ENCODE results near the gene IKZF3. TPM values are rescaled to one million over a fixed set of nuclear protein-coding genes. Genes with fewer than 3 reads are reported as not detected.
"Not testable (repeated sequence)": the region's sequence is repeated elsewhere in the genome, so short reads cannot be mapped to it uniquely, and the experiment has no call there.

IKZF3 gene
- total RNA-seq, 1 experiment from 2014 or later, result 0.22 TPM

- H3K9me3 ChIP-seq (ENCODE audit: control insufficient read depth, low read depth, low read length), result no peaks in the 10 kb centered on the region
- peak; percentile 49 for DNase-seq
- H3K27ac ChIP-seq (ENCODE audit: insufficient read length, low read depth, low read length), result no peak overlapping the region
- H4K5ac ChIP-seq (ENCODE audit: insufficient read length, low read depth, low read length), result no peak overlapping the region
- peak overlapping the region in 1 of 3 experiments; percentile 61; a peak in 1 of 7 replicates for H3K27ac Mint-ChIP-seq
- no peak overlapping the region for H3K23ac ChIP-seq (ENCODE audit: insufficient read length, low read depth, low read length)
- H3K36me3 Mint-ChIP-seq (ENCODE audit: insufficient read depth in 1 of 3, low read depth in 3 of 3), result peaks cover 3 to 22% (median 22%) of the 10 kb centered on the region in 3 experiments; a peak in 6 of 7 replicates
- no peaks in the 10 kb centered on the region for H3K79me1 ChIP-seq (ENCODE audit: insufficient read depth, low read depth, low read length, poor library complexity, severe bottlenecking)
- no peak overlapping the region for H2BK20ac ChIP-seq (ENCODE audit: low read depth, low read length, poor library complexity, severe bottlenecking)
- H3K4me3 Mint-ChIP-seq, result no peak overlapping the region
- no peaks in the 10 kb centered on the region for H3K79me2 ChIP-seq (ENCODE audit: insufficient read depth, low read length)
- H2BK120ac ChIP-seq (ENCODE audit: low read depth, low read length, poor library complexity, severe bottlenecking), result no peak overlapping the region
- H4K8ac ChIP-seq (replicated peaks; ENCODE audit: insufficient read length, low read depth, low read length), result no peak overlapping the region
- WGBS (ENCODE audit: extremely low coverage, insufficient read length, low lambda C conversion rate), result no CpG with 5 or more reads among the region's 9 CpGs
- H3K4me2 ChIP-seq (ENCODE audit: insufficient read depth, insufficient read length, low read length), result no peak overlapping the region
- no peak overlapping the region for H2BK12ac ChIP-seq (ENCODE audit: insufficient read length, low read depth, low read length)
- H3K4me1 Mint-ChIP-seq, result peaks cover 30 to 35% of the 10 kb centered on the region in 2 experiments
- no peak overlapping the region for H2BK15ac ChIP-seq (ENCODE audit: low read depth, low read length)
- H2BK5ac ChIP-seq (ENCODE audit: insufficient read length, low read length), result no peak overlapping the region
- H3K56ac ChIP-seq (ENCODE audit: insufficient read length, low read depth, low read length), result no peak overlapping the region
- no peak overlapping the region for H3K14ac ChIP-seq (ENCODE audit: insufficient read depth, low read length)
- no peak overlapping the region for H3K9ac ChIP-seq (ENCODE audit: extremely low read depth, insufficient read length, low read length)
- no peak overlapping the region for H2AK5ac ChIP-seq (ENCODE audit: insufficient read length, low read length)
- no peak overlapping the region for H3K18ac ChIP-seq (ENCODE audit: insufficient read length, low read depth, low read length)
- H3K23me2 ChIP-seq (ENCODE audit: insufficient read length, low read depth, low read length, poor library complexity, severe bottlenecking), result peaks cover 3% of the 10 kb centered on the region
- H3K9me3 Mint-ChIP-seq, result no peaks in the 10 kb centered on the region; a peak in 1 of 5 replicates
- H3K4me1 ChIP-seq (ENCODE audit: insufficient read depth, low read length), result peaks cover under 1% of the 10 kb centered on the region; the same call in 1 of the 2 replicates
- no peak overlapping the region for H3T11ph ChIP-seq (ENCODE audit: low read length)
- peaks cover 6% of the 10 kb centered on the region for H3K27me3 Mint-ChIP-seq (ENCODE audit: low read depth)
- peaks cover 2% of the 10 kb centered on the region for H4K20me1 ChIP-seq (ENCODE audit: control insufficient read depth, insufficient read depth, insufficient read length)
- no peak overlapping the region for H4K91ac ChIP-seq (ENCODE audit: insufficient read length, low read depth, low read length)
- H3K27me3 ChIP-seq (ENCODE audit: insufficient read depth, low read length), result no peaks in the 10 kb centered on the region
- no peak for TF ChIP-seq CTCF (conservative IDR thresholded peaks at IDR 0.05)
- no peak overlapping the region for H2AFZ ChIP-seq (ENCODE audit: low read length)
- H3K4ac ChIP-seq (ENCODE audit: low read depth, low read length), result no peak overlapping the region
Observed at GRCh38 chr17:39750131-39751015, 113.7 kb downstream of the IKZF3 start.

GRCh38 chr17:39748444-39749034, 115.6 kb downstream of the IKZF3 start:
- not testable (repeated sequence) for H4K8ac ChIP-seq (replicated peaks; ENCODE audit: insufficient read length, low read depth, low read length)
- peaks cover 11 to 40% (median 40%) of the 10 kb centered on the region in 3 experiments; a peak in 6 of 7 replicates for H3K36me3 Mint-ChIP-seq (ENCODE audit: insufficient read depth in 1 of 3, low read depth in 3 of 3)

More at GRCh38 chr17:39748444-39749034, 115.6 kb downstream of the IKZF3 start:
- H3K18ac ChIP-seq (ENCODE audit: insufficient read length, low read depth, low read length); H3K9me3 ChIP-seq (ENCODE audit: control insufficient read depth, low read depth, low read length); H3K4me3 Mint-ChIP-seq; H2BK120ac ChIP-seq (ENCODE audit: low read depth, low read length, poor library complexity, severe bottlenecking); H3K79me1 ChIP-seq (ENCODE audit: insufficient read depth, low read depth, low read length, poor library complexity, severe bottlenecking); H3K9me3 Mint-ChIP-seq; H2AFZ ChIP-seq (ENCODE audit: low read length); H4K20me1 ChIP-seq (ENCODE audit: control insufficient read depth, insufficient read depth, insufficient read length); H3K4ac ChIP-seq (ENCODE audit: low read depth, low read length); H2BK12ac ChIP-seq (ENCODE audit: insufficient read length, low read depth, low read length); H3K27me3 Mint-ChIP-seq (ENCODE audit: low read depth); H2BK15ac ChIP-seq (ENCODE audit: low read depth, low read length); H3K4me1 ChIP-seq (ENCODE audit: insufficient read depth, low read length); H2AK5ac ChIP-seq (ENCODE audit: insufficient read length, low read length); H4K91ac ChIP-seq (ENCODE audit: insufficient read length, low read depth, low read length); H2BK5ac ChIP-seq (ENCODE audit: insufficient read length, low read length); H3K79me2 ChIP-seq (ENCODE audit: insufficient read depth, low read length); H3T11ph ChIP-seq (ENCODE audit: low read length); H3K27me3 ChIP-seq (ENCODE audit: insufficient read depth, low read length); H3K14ac ChIP-seq (ENCODE audit: insufficient read depth, low read length); H4K5ac ChIP-seq (ENCODE audit: insufficient read length, low read depth, low read length); H3K56ac ChIP-seq (ENCODE audit: insufficient read length, low read depth, low read length); DNase-seq; H3K27ac ChIP-seq (ENCODE audit: insufficient read length, low read depth, low read length); H3K9ac ChIP-seq (ENCODE audit: extremely low read depth, insufficient read length, low read length); H3K4me2 ChIP-seq (ENCODE audit: insufficient read depth, insufficient read length, low read length); H3K23ac ChIP-seq (ENCODE audit: insufficient read length, low read depth, low read length); H3K23me2 ChIP-seq (ENCODE audit: insufficient read length, low read depth, low read length, poor library complexity, severe bottlenecking); H2BK20ac ChIP-seq (ENCODE audit: low read depth, low read length, poor library complexity, severe bottlenecking): not testable (repeated sequence)
- peak overlapping the region in 1 of 3 experiments; percentile 49; a peak in 1 of 7 replicates for H3K27ac Mint-ChIP-seq
- no CpG with 5 or more reads among the region's 8 CpGs for WGBS (ENCODE audit: extremely low coverage, insufficient read length, low lambda C conversion rate)
- H3K4me1 Mint-ChIP-seq, result peaks cover 25 to 29% of the 10 kb centered on the region in 2 experiments

Measured in H9 (cell line).